Ovary (tissue), 3 donors: ENCODE data around the gene USP31.

Experiments used
- POLR2A ChIP-seq: fragments of 450-650 bp; IDR thresholded peaks from one replicate; pipeline ENCODE4 v1.6.1; 2017; ENCODE audit warnings: antibody characterized with exemption, mild to moderate bottlenecking, moderate library complexity
- TF ChIP-seq, protein P1 (sequence below), 3 donors: fragments of 450-650 bp in 2 of 3; fragments of 200-600 bp in 1 of 3; IDR thresholded peaks; one replicate each; pipeline versions ENCODE4 v1.5.1 to v1.8.0; 2016 to 2022; ENCODE audit warnings: antibody characterized with exemption in 3 of 3, mild to moderate bottlenecking in 1 of 3
- donor health status: DM: no; HTN: no; CAD: no.

DNA sequence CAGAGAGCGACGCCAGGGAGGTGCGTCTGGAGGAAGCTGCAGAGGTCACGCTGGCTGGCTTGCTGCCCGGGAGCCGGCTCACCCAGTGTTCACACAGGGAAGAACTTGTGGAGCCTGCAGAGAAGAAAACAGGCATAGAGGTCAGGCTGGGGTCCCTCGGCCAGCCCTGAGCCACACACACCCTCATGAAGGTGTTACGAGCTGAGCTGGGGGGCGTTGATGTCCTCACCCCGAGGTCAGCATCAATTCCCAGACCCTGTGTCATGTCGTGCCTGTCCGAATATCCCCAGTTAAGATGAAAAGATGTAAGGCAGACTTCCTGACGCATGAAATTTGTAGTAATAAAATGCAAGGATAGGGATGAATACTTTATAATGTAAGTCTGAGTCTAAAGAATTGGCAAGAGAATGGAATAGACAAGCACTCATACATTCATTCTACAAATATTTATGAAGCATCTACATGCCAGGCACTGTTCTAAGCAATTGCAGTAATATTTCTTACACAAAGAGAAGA lies 77.1 kb downstream of the USP31 start:
- TF ChIP-seq POLR2A: no peak
- TF ChIP-seq, protein P1, sequence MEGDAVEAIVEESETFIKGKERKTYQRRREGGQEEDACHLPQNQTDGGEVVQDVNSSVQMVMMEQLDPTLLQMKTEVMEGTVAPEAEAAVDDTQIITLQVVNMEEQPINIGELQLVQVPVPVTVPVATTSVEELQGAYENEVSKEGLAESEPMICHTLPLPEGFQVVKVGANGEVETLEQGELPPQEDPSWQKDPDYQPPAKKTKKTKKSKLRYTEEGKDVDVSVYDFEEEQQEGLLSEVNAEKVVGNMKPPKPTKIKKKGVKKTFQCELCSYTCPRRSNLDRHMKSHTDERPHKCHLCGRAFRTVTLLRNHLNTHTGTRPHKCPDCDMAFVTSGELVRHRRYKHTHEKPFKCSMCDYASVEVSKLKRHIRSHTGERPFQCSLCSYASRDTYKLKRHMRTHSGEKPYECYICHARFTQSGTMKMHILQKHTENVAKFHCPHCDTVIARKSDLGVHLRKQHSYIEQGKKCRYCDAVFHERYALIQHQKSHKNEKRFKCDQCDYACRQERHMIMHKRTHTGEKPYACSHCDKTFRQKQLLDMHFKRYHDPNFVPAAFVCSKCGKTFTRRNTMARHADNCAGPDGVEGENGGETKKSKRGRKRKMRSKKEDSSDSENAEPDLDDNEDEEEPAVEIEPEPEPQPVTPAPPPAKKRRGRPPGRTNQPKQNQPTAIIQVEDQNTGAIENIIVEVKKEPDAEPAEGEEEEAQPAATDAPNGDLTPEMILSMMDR (IDR thresholded peaks at IDR 0.05): no peak
